HepG2 (cell line): ENCODE data around the gene KMT2B. TPM values are rescaled to one million over a fixed set of nuclear protein-coding genes. Genes with fewer than 3 reads are reported as not detected.

Source experiments
- ATAC-seq: fragments of 200-7000 bp; cut with Tn5 transposase; 3 replicates; pipeline ENCODE4 v1.9.1; 2020; ENCODE audit warnings: mild to moderate bottlenecking, moderate library complexity
- BruUV-seq: library from RNA; stranded (reverse); fragments of 400-500 nt; replicated peaks from 2 replicates; lab custom pipeline; 2021; lab: Mats Ljungman, UMichigan
- CTCF ChIA-PET: fragments of 300-600 bp; formaldehyde crosslinking; extraction: SDS; loops from one replicate; lab custom pipeline; 2021; ENCODE audit warnings: low total read pairs, inconsistent platforms, low intra/inter-chr PET ratio; lab: Yijun Ruan, JAX
- POLR2A ChIA-PET: fragments of 350-600 bp; sonication (Branson Sonifier 250); formaldehyde crosslinking; loops from one replicate; lab custom pipeline; 2020; ENCODE audit warnings: antibody characterized with exemption, inconsistent platforms; lab: Yijun Ruan, JAX
- DNase-seq: peaks from one replicate; pipeline ENCODE4 v3.0.0-alpha.2; 2015; ENCODE audit warnings: low spot score
- FAIRE-seq: peaks from 3 replicates; lab custom pipeline; 2011; peaks lifted over from hg19 to GRCh38; lab: Jason Lieb, UNC
- H2AFZ ChIP-seq: one replicate; pipeline ENCODE4 v1.6.1; 2011; ENCODE audit warnings: low read length, inconsistent platforms
- H3K27ac ChIP-seq: fragments of 300-600 bp; 3 replicates; pipeline ENCODE4 v1.8.0; 2011; ENCODE audit warnings: mixed run types, mild to moderate bottlenecking, mixed read lengths, low read length, inconsistent platforms; ENCODE audit not compliant: insufficient read depth; ENCODE audit errors: extremely low read length
- H3K27me3 ChIP-seq, 2 experiments: fragments of 200-600 bp in 1 of 2; 2 replicates in 1 of 2; 3 replicates in 1 of 2; pipeline versions ENCODE4 v1.6.0 to v1.8.0; 2011; ENCODE audit warnings: low read length in 2 of 2, mild to moderate bottlenecking in 2 of 2, moderate library complexity in 2 of 2, inconsistent platforms in 1 of 2; ENCODE audit not compliant: insufficient read depth in 2 of 2, control insufficient read depth in 1 of 2
- H3K36me3 ChIP-seq, 2 experiments: fragments of 200-600 bp in 1 of 2; replicated peaks in 1 of 2; 2 replicates in 1 of 2; 3 replicates in 1 of 2; pipeline versions ENCODE4 v1.5.1 to v1.8.0; 2011; ENCODE audit warnings: low read length in 2 of 2, inconsistent platforms in 1 of 2; ENCODE audit not compliant: insufficient read depth in 2 of 2, control insufficient read depth in 1 of 2
- H3K4me1 ChIP-seq: 2 replicates; pipeline ENCODE4 v1.5.1; 2012; ENCODE audit warnings: low read length, inconsistent platforms; ENCODE audit not compliant: insufficient read depth
- H3K4me2 ChIP-seq: 2 replicates; pipeline ENCODE4 v1.6.0; 2011; ENCODE audit warnings: low read depth, low read length, inconsistent platforms
- H3K4me3 ChIP-seq, 3 experiments: fragments of 200-600 bp in 1 of 3; sonication (generic), shearing (Covaris generic) in 1 of 3; replicated peaks in 1 of 3; 2 replicates each; pipeline ENCODE4 v1.5.1; 2011 to 2016; ENCODE audit warnings: low read length in 3 of 3, inconsistent platforms in 2 of 3, low read depth in 2 of 3, mild to moderate bottlenecking in 2 of 3, control low read depth in 1 of 3, mixed read lengths in 1 of 3; ENCODE audit not compliant: insufficient read depth in 1 of 3
- H3K79me2 ChIP-seq: one replicate; pipeline ENCODE4 v1.6.1; 2011; ENCODE audit warnings: low read length, inconsistent platforms; ENCODE audit not compliant: insufficient read depth
- H3K9ac ChIP-seq: 2 replicates; pipeline ENCODE4 v1.6.0; 2011; ENCODE audit warnings: mild to moderate bottlenecking, low read depth, low read length, inconsistent platforms; ENCODE audit not compliant: insufficient read depth
- H3K9me3 ChIP-seq: 2 replicates; pipeline ENCODE4 v1.5.1; 2012; ENCODE audit warnings: mild to moderate bottlenecking, low read length
- H4K20me1 ChIP-seq: 2 replicates; pipeline ENCODE4 v1.6.0; 2011; ENCODE audit warnings: inconsistent platforms, mild to moderate bottlenecking, low read length, moderate library complexity; ENCODE audit not compliant: insufficient read depth
- GLMP ChIP-seq: sonication (generic); formaldehyde crosslinking; IDR thresholded peaks from 2 replicates; pipeline ENCODE4 v1.9.0; 2021; ENCODE audit warnings: missing genetic modification reagents, mild to moderate bottlenecking, borderline replicate concordance
- PAF1 ChIP-seq: IDR thresholded peaks from 2 replicates; pipeline ENCODE4 v1.6.1; 2016; ENCODE audit warnings: missing genetic modification reagents, missing compliant biosample characterization
- SRF ChIP-seq: IDR thresholded peaks from 2 replicates; pipeline ENCODE4 v1.6.1; 2011; ENCODE audit warnings: mild to moderate bottlenecking, low read depth, low read length, moderate library complexity
- TFAP4 ChIP-seq: sonication (generic); IDR thresholded peaks from 2 replicates; pipeline ENCODE4 v1.6.1; 2016; ENCODE audit warnings: low read depth, borderline replicate concordance
- ZBTB26 ChIP-seq: IDR thresholded peaks from 2 replicates; pipeline ENCODE4 v1.6.1; 2016; ENCODE audit warnings: missing compliant biosample characterization, missing genetic modification reagents, borderline replicate concordance
- ZNF720 ChIP-seq: sonication (generic); formaldehyde crosslinking; IDR thresholded peaks from 2 replicates; pipeline ENCODE4 v1.4.0; 2020; ENCODE audit warnings: missing genetic modification reagents
- WGBS: methylation state at CpG from one replicate; pipeline ENCODE4 v1.1.6; 2017; ENCODE audit warnings: low lambda C conversion rate; 5-methylcytosine and 5-hydroxymethylcytosine counted together
- in situ Hi-C: cut with HindIII; loops from 2 replicates; pipeline ENCODE4 v1.10.0; 2017; ENCODE audit warnings: low pct_unique_long_range_greater_than_20kb; ENCODE audit not compliant: extremely low pct_ligation_motif_present
- intact Hi-C: fragments of 100-400 bp; cut with micrococcal nuclease; formaldehyde crosslinking; loops from one replicate; pipeline ENCODE4 v1.10.0; 2022; ENCODE audit not compliant: unreplicated experiment
- polyA plus RNA-seq, 8 experiments: library from polyadenylated mRNA; depleted of rRNA in 3 of 8; stranded (reverse) in 7 of 8; unstranded in 1 of 8; fragments of >200 nt; fragmentation: Illumina TruSeq in 4 of 8; extraction: Trizol in 4 of 8; gene quantifications; 2 replicates each; pipeline versions ENCODE4 v1.2.1 to v1.2.3, GENCODE V29; 2011 to 2016; ENCODE audit warnings: low read depth in 4 of 8, missing spikeins in 1 of 8, mixed read lengths in 1 of 8; ENCODE audit not compliant: insufficient read depth in 1 of 8
- total RNA-seq, 5 experiments: library from RNA; depleted of rRNA; stranded (reverse); fragments of >200 nt; fragmentation: Illumina TruSeq; extraction: Trizol; gene quantifications; 2 replicates each; pipeline ENCODE4 v1.2.3, GENCODE V29; 2016; ENCODE audit warnings: low read depth in 1 of 5

The KMT2B gene
- total and polyA plus RNA-seq, 2 of the 13 experiments (the other 11 are each of a cell fraction or from before 2014, with no cell fraction given) = 6.2 to 16.9 TPM

GRCh38 chr19:35781650-35782049, 63.8 kb downstream of the KMT2B start:
- BruUV-seq = no TSS peak
- Histone ChIP-seq H3K4me3 (no peak overlapping the region), H3K36me3 (peaks cover 0 to 2% of the 10 kb centered on the region in 2 experiments; a peak in 2 of 5 replicates), H3K79me2 (no peaks in the 10 kb centered on the region), H2AFZ (no peak overlapping the region), H3K27me3 (no peaks in the 10 kb centered on the region), H4K20me1 (no peaks in the 10 kb centered on the region), H3K4me2 (no peak overlapping the region), H3K9me3 (no peaks in the 10 kb centered on the region), H3K9ac (no peak overlapping the region), H3K4me1 (peaks cover 42% of the 10 kb centered on the region), H3K27ac (no peak overlapping the region)
- intact Hi-C loops = no loop called here
- in situ Hi-C loops = no loop called here
- CTCF ChIA-PET = no interaction called here
- WGBS = 97% methylated on average over 9 of the region's 9 CpGs
- no peak for ATAC-seq
- POLR2A ChIA-PET = no interaction called here
- TF ChIP-seq PAF1 (CRISPR knock-in tag) (no peak), SRF (no peak), GLMP (CRISPR knock-in tag) (no peak), TFAP4 (no peak), ZNF720 (CRISPR knock-in tag) (no peak), ZBTB26 (CRISPR knock-in tag) (no peak)
- FAIRE-seq = no peak
- DNase-seq = no peak
